HepG2 (cell line): Measurements from ENCODE around the gene AARS2. TPM values are rescaled to one million over a fixed set of nuclear protein-coding genes. Genes with fewer than 3 reads are reported as not detected.

Source experiments
- DNMT1 ChIP-seq: sonication (generic); formaldehyde crosslinking; IDR thresholded peaks from 2 replicates; pipeline ENCODE4 v1.5.1; 2020; ENCODE audit warnings: mild to moderate bottlenecking, missing genetic modification reagents
- DPF2 ChIP-seq: sonication (generic); formaldehyde crosslinking; IDR thresholded peaks from 2 replicates; pipeline ENCODE4 v1.4.0; 2020; ENCODE audit warnings: mild to moderate bottlenecking, low read depth, missing genetic modification reagents, borderline replicate concordance
- E2F1 ChIP-seq: sonication (generic); formaldehyde crosslinking; IDR thresholded peaks from 2 replicates; pipeline ENCODE4 v1.5.0; 2020; ENCODE audit warnings: missing genetic modification reagents
- FOSL1 ChIP-seq: sonication (generic); formaldehyde crosslinking; IDR thresholded peaks from 2 replicates; pipeline ENCODE4 v1.9.0; 2021; ENCODE audit warnings: missing genetic modification reagents, borderline replicate concordance
- FOXO4 ChIP-seq: sonication (generic); formaldehyde crosslinking; conservative IDR thresholded peaks from 2 replicates; pipeline ENCODE4 v1.8.1; 2023; ENCODE audit warnings: missing genetic modification reagents
- IKZF4 ChIP-seq: sonication (generic); formaldehyde crosslinking; IDR thresholded peaks from 2 replicates; pipeline ENCODE4 v1.5.1; 2020; ENCODE audit warnings: borderline replicate concordance, mild to moderate bottlenecking, low read depth, missing genetic modification reagents; ENCODE audit errors: not compliant biosample characterization
- MXD4 ChIP-seq: IDR thresholded peaks from 2 replicates; pipeline ENCODE4 v1.6.1; 2016; ENCODE audit warnings: mild to moderate bottlenecking, missing biosample characterization, missing genetic modification reagents
- MYNN ChIP-seq: sonication (generic); formaldehyde crosslinking; IDR thresholded peaks from 2 replicates; pipeline ENCODE4 v1.4.0; 2020; ENCODE audit warnings: mild to moderate bottlenecking, low read depth, missing genetic modification reagents
- RARG ChIP-seq: sonication (generic); formaldehyde crosslinking; IDR thresholded peaks from 2 replicates; pipeline ENCODE4 v1.4.0; 2020; ENCODE audit warnings: low read depth, mild to moderate bottlenecking, missing genetic modification reagents
- SIN3A ChIP-seq: IDR thresholded peaks from 2 replicates; pipeline ENCODE4 v1.6.1; 2011; ENCODE audit warnings: low read depth, mild to moderate bottlenecking, control low read depth, low read length, borderline replicate concordance
- SP4 ChIP-seq: sonication (generic); formaldehyde crosslinking; IDR thresholded peaks from 2 replicates; pipeline ENCODE4 v1.8.1; 2023; ENCODE audit warnings: mild to moderate bottlenecking, missing genetic modification reagents
- ZBTB34 ChIP-seq: sonication (generic); formaldehyde crosslinking; IDR thresholded peaks from 2 replicates; pipeline ENCODE4 v1.8.0; 2022; ENCODE audit warnings: mild to moderate bottlenecking, missing genetic modification reagents
- ZBTB39 ChIP-seq: sonication (generic); formaldehyde crosslinking; IDR thresholded peaks from 2 replicates; pipeline ENCODE4 v1.5.0; 2020; ENCODE audit warnings: missing genetic modification reagents
- ZMAT3 ChIP-seq: sonication (generic); formaldehyde crosslinking; conservative IDR thresholded peaks from 2 replicates; pipeline ENCODE4 v1.7.0; 2021; ENCODE audit warnings: missing genetic modification reagents
- ZNF513 ChIP-seq: sonication (generic); formaldehyde crosslinking; conservative IDR thresholded peaks from 2 replicates; pipeline ENCODE4 v1.5.0; 2020; ENCODE audit warnings: missing genetic modification reagents
- ZNF629 ChIP-seq: sonication (generic); formaldehyde crosslinking; conservative IDR thresholded peaks from 2 replicates; pipeline ENCODE4 v1.5.0; 2020; ENCODE audit warnings: missing genetic modification reagents
- ZSCAN21 ChIP-seq: sonication (generic); formaldehyde crosslinking; IDR thresholded peaks from 2 replicates; pipeline ENCODE4 v1.8.0; 2022; ENCODE audit warnings: mild to moderate bottlenecking, missing genetic modification reagents, moderate library complexity, borderline replicate concordance
- ZUFSP ChIP-seq: sonication (generic); formaldehyde crosslinking; IDR thresholded peaks from 2 replicates; pipeline ENCODE4 v1.9.0; 2021; ENCODE audit warnings: missing genetic modification reagents, mild to moderate bottlenecking, borderline replicate concordance
- polyA plus RNA-seq, 8 experiments: library from polyadenylated mRNA; depleted of rRNA in 3 of 8; stranded (reverse) in 7 of 8; unstranded in 1 of 8; fragments of >200 nt; fragmentation: Illumina TruSeq in 4 of 8; extraction: Trizol in 4 of 8; gene quantifications; 2 replicates each; pipeline versions ENCODE4 v1.2.1 to v1.2.3, GENCODE V29; 2011 to 2016; ENCODE audit warnings: low read depth in 4 of 8, missing spikeins in 1 of 8, mixed read lengths in 1 of 8; ENCODE audit not compliant: insufficient read depth in 1 of 8
- total RNA-seq, 5 experiments: library from RNA; depleted of rRNA; stranded (reverse); fragments of >200 nt; fragmentation: Illumina TruSeq; extraction: Trizol; gene quantifications; 2 replicates each; pipeline ENCODE4 v1.2.3, GENCODE V29; 2016; ENCODE audit warnings: low read depth in 1 of 5

AARS2 gene
- total and polyA plus RNA-seq, 2 of the 13 experiments (the other 11 are each of a cell fraction or from before 2014, with no cell fraction given), result 7.5 to 24.1 TPM

GRCh38 chr6:44257025-44257752 lies 56.0 kb downstream of the AARS2 start, which contains the start of gene SLC35B2 (continued):
- TF ChIP-seq DPF2, result no peak
- no peak for TF ChIP-seq RARG (CRISPR knock-in tag)
- peak; percentile 75 for TF ChIP-seq SP4 (CRISPR knock-in tag)
- TF ChIP-seq ZMAT3, result peak; percentile 94
- no peak; the same call in none of the 2 replicates for TF ChIP-seq ZBTB34
- TF ChIP-seq DNMT1 (CRISPR knock-in tag), result no peak; the same call in 1 of the 2 replicates
- peak; percentile 86 for TF ChIP-seq IKZF4 (CRISPR knock-in tag)
- TF ChIP-seq MXD4 (CRISPR knock-in tag), result peak; percentile 91; the same call in 1 of the 2 replicates
- no peak; the same call in none of the 2 replicates for TF ChIP-seq MYNN (CRISPR knock-in tag)
- TF ChIP-seq ZNF513, result no peak
- TF ChIP-seq E2F1, result 0 out of 2 replicates have a peak, but pooled peaks have one; percentile 39
- TF ChIP-seq ZBTB39 (CRISPR knock-in tag), result peak; percentile 96
- no peak for TF ChIP-seq ZNF629 (CRISPR knock-in tag)
- no peak for TF ChIP-seq ZUFSP (CRISPR knock-in tag)
- 0 out of 2 replicates have a peak, but pooled peaks have one; percentile 86 for TF ChIP-seq FOXO4 (CRISPR knock-in tag)
- peak; percentile 96 for TF ChIP-seq ZSCAN21 (CRISPR knock-in tag)
- TF ChIP-seq SIN3A, result no peak; the same call in 1 of the 2 replicates
- no peak for TF ChIP-seq FOSL1 (CRISPR knock-in tag)
